HL-60 (cell line): ENCODE measurements around the gene HRCT1.

Experiments used
- CTCF ChIP-seq: IDR thresholded peaks from one replicate; pipeline ENCODE4 v1.5.1; 2011; ENCODE audit warnings: low read length, control low read depth, inconsistent platforms; ENCODE audit not compliant: insufficient read depth
- POLR2AphosphoS5 ChIP-seq: IDR thresholded peaks from 2 replicates; pipeline ENCODE4 v1.6.1; 2012; ENCODE audit warnings: low read depth
- REST ChIP-seq: IDR thresholded peaks from 2 replicates; pipeline ENCODE4 v1.6.1; 2012; ENCODE audit warnings: low read depth; ENCODE audit not compliant: insufficient replicate concordance

- no peak for TF ChIP-seq CTCF
- TF ChIP-seq REST = no peak
- TF ChIP-seq POLR2AphosphoS5 = no peak
These were observed 786 bp upstream of the HRCT1 start for GRCh38 chr9:35905051-35905781.
